Activated CD4-positive, alpha-beta T cell treated with anti-CD3 and anti-CD28 coated beads for 36 hours (primary cell): Measurements from ENCODE around the gene TNIK. TPM values are rescaled to one million over a fixed set of nuclear protein-coding genes. Genes with fewer than 3 reads are reported as not detected.
"Not testable (repeated sequence)": the region's sequence is repeated elsewhere in the genome, so short reads cannot be mapped to it uniquely, and the experiment has no call there.

Experiments
- ATAC-seq: fragments of 200-7000 bp; cut with Tn5 transposase; one replicate; pipeline ENCODE4 v1.10.0; 2021; ENCODE audit warnings: mild to moderate bottlenecking, moderate library complexity
- CTCF ChIA-PET: fragments of 350-600 bp; sonication (Branson Sonifier 250); formaldehyde crosslinking; loops from one replicate; lab custom pipeline; 2021; ENCODE audit warnings: antibody characterized with exemption; lab: Charles Lee
- POLR2A ChIA-PET: fragments of 350-600 bp; sonication (Branson Sonifier 250); formaldehyde crosslinking; loops from one replicate; lab custom pipeline; 2021; ENCODE audit warnings: antibody characterized with exemption, inconsistent platforms; lab: Charles Lee
- DNase-seq: peaks from one replicate; pipeline ENCODE4 v3.0.0-alpha.2; 2020
- H3K27ac Mint-ChIP-seq: one replicate; pipeline ENCODE4 v1.8.0; 2021; ENCODE audit warnings: mixed read lengths
- H3K27me3 Mint-ChIP-seq: one replicate; pipeline ENCODE4 v1.8.0; 2021; ENCODE audit warnings: mixed read lengths
- H3K36me3 Mint-ChIP-seq: one replicate; pipeline ENCODE4 v1.8.0; 2021; ENCODE audit warnings: low read depth, mixed read lengths
- H3K4me1 Mint-ChIP-seq: one replicate; pipeline ENCODE4 v1.8.0; 2021; ENCODE audit warnings: mixed read lengths
- H3K4me3 Mint-ChIP-seq: one replicate; pipeline ENCODE4 v1.8.0; 2021; ENCODE audit warnings: mild to moderate bottlenecking, moderate library complexity, mixed read lengths
- H3K9me3 Mint-ChIP-seq: one replicate; pipeline ENCODE4 v1.8.0; 2021; ENCODE audit warnings: low read depth, mixed read lengths
- intact Hi-C, 2 experiments: fragments of 100-400 bp; cut with DNase I in 1 of 2; cut with micrococcal nuclease in 1 of 2; formaldehyde crosslinking; loops; one replicate each; pipeline versions ENCODE4 v1.14.2 to v1.15.1; 2022 to 2024; cut with DNase I, micrococcal nuclease
- total RNA-seq, 2 experiments: library from RNA; stranded (reverse); gene quantifications; one replicate each; pipeline ENCODE4 v1.2.3, GENCODE V29; 2021

Gene TNIK
- total RNA-seq, 2 experiments from 2014 or later, result 28.8 to 34.2 TPM

GRCh38 chr3:171311784-171312183 is 148.4 kb downstream of the TNIK start:
- Mint-ChIP-seq H3K4me1 (peaks cover 67% of the 10 kb centered on the region), H3K9me3 (no peaks in the 10 kb centered on the region), H3K4me3 (peak overlapping the region; percentile 24), H3K27ac (peak overlapping the region; percentile 44), H3K36me3 (no peaks in the 10 kb centered on the region), H3K27me3 (no peaks in the 10 kb centered on the region)
- ChIA-PET POLR2A (no interaction called here), CTCF (interaction anchor here (0.6 to 1.2 kb wide), 2 partner anchors 26 to 55 kb away, joined by 3 to 4 read pairs; no protein-coding TSS in a partner anchor)
- no peak for ATAC-seq
- intact Hi-C loops, result no loop called here
- no peak for DNase-seq

- intact Hi-C loops, result no loop called here
- ChIA-PET CTCF (interaction anchor here (0.7 to 1.7 kb wide), 8 partner anchors 8 to 254 kb away, joined by 3 read pairs; no protein-coding TSS in a partner anchor), POLR2A (no interaction called here)
- H3K36me3 Mint-ChIP-seq, result peaks cover 4% of the 10 kb centered on the region
- no peak overlapping the region for H3K4me3 Mint-ChIP-seq
- H3K27me3 Mint-ChIP-seq, result no peaks in the 10 kb centered on the region
- ATAC-seq (peak; percentile 36), DNase-seq (no peak)
- no peaks in the 10 kb centered on the region for H3K9me3 Mint-ChIP-seq
- H3K4me1 Mint-ChIP-seq, result peaks cover 76% of the 10 kb centered on the region
- no peak overlapping the region for H3K27ac Mint-ChIP-seq
Observed at GRCh38 chr3:171309906-171310359, 150.3 kb downstream of the TNIK start.

GRCh38 chr3:171307988-171308387 is 152.2 kb downstream of the TNIK start:
- peaks cover 72% of the 10 kb centered on the region for H3K4me1 Mint-ChIP-seq
- H3K36me3 Mint-ChIP-seq, result peaks cover 5% of the 10 kb centered on the region
- POLR2A ChIA-PET, result no interaction called here
- intact Hi-C loops, result no loop called here
- H3K9me3 Mint-ChIP-seq, result peaks cover 3% of the 10 kb centered on the region
- ATAC-seq, result no peak
- H3K27me3 Mint-ChIP-seq, result no peaks in the 10 kb centered on the region
- CTCF ChIA-PET, result no interaction called here
- H3K27ac Mint-ChIP-seq, result no peak overlapping the region
- no peak overlapping the region for H3K4me3 Mint-ChIP-seq
- no peak for DNase-seq

- ATAC-seq (no peak), DNase-seq (no peak)
- no peaks in the 10 kb centered on the region for H3K27me3 Mint-ChIP-seq
- H3K36me3 Mint-ChIP-seq, result peaks cover 5% of the 10 kb centered on the region
- H3K9me3 Mint-ChIP-seq, result peaks cover 3% of the 10 kb centered on the region
- peaks cover 65% of the 10 kb centered on the region for H3K4me1 Mint-ChIP-seq
- no peak overlapping the region for H3K4me3 Mint-ChIP-seq
- H3K27ac Mint-ChIP-seq, result no peak overlapping the region
- ChIA-PET CTCF (interaction anchor here (0.6 kb wide), 1 partner anchor 56 kb away, joined by 3 read pairs; no protein-coding TSS in a partner anchor), POLR2A (interaction anchor here (0.6 kb wide), 1 partner anchor 98 kb away, joined by 3 read pairs; no protein-coding TSS in a partner anchor)
- intact Hi-C loops, result no loop called here
Observed at GRCh38 chr3:171307046-171307585, 153.1 kb downstream of the TNIK start.

GRCh38 chr3:171306631-171307030 is 153.6 kb downstream of the TNIK start:
- Mint-ChIP-seq H3K4me3 (no peak overlapping the region), H3K9me3 (peaks cover 3% of the 10 kb centered on the region), H3K27ac (no peak overlapping the region), H3K27me3 (no peaks in the 10 kb centered on the region), H3K36me3 (peaks cover 5% of the 10 kb centered on the region), H3K4me1 (peaks cover 66% of the 10 kb centered on the region)
- DNase-seq (no peak), ATAC-seq (no peak)
- CTCF ChIA-PET, result interaction anchor here (0.6 to 1.0 kb wide), 2 partner anchors 37 to 56 kb away, joined by 3 to 4 read pairs; no protein-coding TSS in a partner anchor
- intact Hi-C loops, result no loop called here
- POLR2A ChIA-PET, result interaction anchor here (0.6 kb wide), 1 partner anchor 98 kb away, joined by 3 read pairs; no protein-coding TSS in a partner anchor

GRCh38 chr3:171305823-171306222 is 154.4 kb downstream of the TNIK start:
- POLR2A ChIA-PET, ATAC-seq, DNase-seq, H3K27me3 Mint-ChIP-seq, H3K4me3 Mint-ChIP-seq, H3K27ac Mint-ChIP-seq, H3K36me3 Mint-ChIP-seq, intact Hi-C loops, H3K9me3 Mint-ChIP-seq: not testable (repeated sequence)
- CTCF ChIA-PET, result interaction anchor here (1.0 kb wide), 1 partner anchor 36 kb away, joined by 4 read pairs; no protein-coding TSS in a partner anchor
- H3K4me1 Mint-ChIP-seq, result peaks cover 64% of the 10 kb centered on the region

- H3K4me1 Mint-ChIP-seq, result peaks cover 62% of the 10 kb centered on the region
- H3K36me3 Mint-ChIP-seq, POLR2A ChIA-PET: not testable (repeated sequence)
Observed at GRCh38 chr3:171304498-171304897, 155.7 kb downstream of the TNIK start.

GRCh38 chr3:171304017-171304416 is 156.2 kb downstream of the TNIK start:
- CTCF ChIA-PET, intact Hi-C loops, H3K36me3 Mint-ChIP-seq, DNase-seq, H3K4me3 Mint-ChIP-seq, ATAC-seq, POLR2A ChIA-PET, H3K9me3 Mint-ChIP-seq, H3K27me3 Mint-ChIP-seq: not testable (repeated sequence)
- Mint-ChIP-seq H3K27ac (peak overlapping the region; percentile 1), H3K4me1 (peaks cover 57% of the 10 kb centered on the region)

More at GRCh38 chr3:171304498-171304897, 155.7 kb downstream of the TNIK start:
- H3K27me3 Mint-ChIP-seq, H3K4me3 Mint-ChIP-seq, ATAC-seq, CTCF ChIA-PET, H3K9me3 Mint-ChIP-seq, intact Hi-C loops, H3K27ac Mint-ChIP-seq, DNase-seq: not testable (repeated sequence)

GRCh38 chr3:171301998-171302397 is 158.2 kb downstream of the TNIK start:
- Mint-ChIP-seq H3K9me3 (peaks cover 3% of the 10 kb centered on the region), H3K27me3 (no peaks in the 10 kb centered on the region), H3K4me3 (no peak overlapping the region), H3K27ac (no peak overlapping the region), H3K4me1 (peaks cover 49% of the 10 kb centered on the region), H3K36me3 (peaks cover 9% of the 10 kb centered on the region)
- no peak for DNase-seq
- no peak for ATAC-seq
- ChIA-PET POLR2A (no interaction called here), CTCF (no interaction called here)
- intact Hi-C loops, result no loop called here

- peaks cover 54% of the 10 kb centered on the region for H3K4me1 Mint-ChIP-seq
Observed at GRCh38 chr3:171301002-171301401, 159.2 kb downstream of the TNIK start.

GRCh38 chr3:171297951-171298350 is 162.3 kb downstream of the TNIK start:
- CTCF ChIA-PET, result no interaction called here
- ATAC-seq (no peak), DNase-seq (no peak)
- no peaks in the 10 kb centered on the region for H3K9me3 Mint-ChIP-seq
- intact Hi-C loops, result no loop called here
- no peaks in the 10 kb centered on the region for H3K27me3 Mint-ChIP-seq
- H3K27ac Mint-ChIP-seq, result no peak overlapping the region
- POLR2A ChIA-PET, result interaction anchor here (1.1 kb wide), 1 partner anchor 109 kb away, joined by 3 read pairs; no protein-coding TSS in a partner anchor
- peaks cover 4% of the 10 kb centered on the region for H3K36me3 Mint-ChIP-seq
- H3K4me3 Mint-ChIP-seq, result no peak overlapping the region
- peaks cover 59% of the 10 kb centered on the region for H3K4me1 Mint-ChIP-seq

More at GRCh38 chr3:171301002-171301401, 159.2 kb downstream of the TNIK start:
- Mint-ChIP-seq H3K27ac (no peak overlapping the region), H3K4me3 (no peak overlapping the region), H3K9me3 (peaks cover 3% of the 10 kb centered on the region), H3K36me3 (peaks cover 8% of the 10 kb centered on the region), H3K27me3 (no peaks in the 10 kb centered on the region)
- intact Hi-C loops, result no loop called here
- ATAC-seq (no peak), DNase-seq (no peak)
- ChIA-PET POLR2A (no interaction called here), CTCF (no interaction called here)

- POLR2A ChIA-PET, result no interaction called here
- CTCF ChIA-PET, result interaction anchor here (0.6 kb wide), 1 partner anchor 263 kb away, joined by 3 read pairs; no protein-coding TSS in a partner anchor
- Mint-ChIP-seq H3K4me1 (peaks cover 64% of the 10 kb centered on the region), H3K36me3 (peaks cover 6% of the 10 kb centered on the region), H3K4me3 (no peak overlapping the region), H3K9me3 (no peaks in the 10 kb centered on the region), H3K27ac (no peak overlapping the region), H3K27me3 (no peaks in the 10 kb centered on the region)
- ATAC-seq (no peak), DNase-seq (no peak)
- intact Hi-C loops, result no loop called here
Observed at GRCh38 chr3:171297207-171297606, 163.0 kb downstream of the TNIK start.
